Ectodermal cell (in vitro differentiated cells): ENCODE measurements around the gene GNAI2.

Experiments
- H3K27ac ChIP-seq: 2 replicates; pipeline ENCODE4 v1.7.0; 2013; ENCODE audit warnings: mild to moderate bottlenecking, low read depth, low read length; ENCODE audit not compliant: insufficient read depth, poor library complexity, severe bottlenecking
- H3K27me3 ChIP-seq: 2 replicates; pipeline ENCODE4 v1.7.0; 2013; ENCODE audit warnings: mild to moderate bottlenecking, low read length; ENCODE audit not compliant: insufficient read depth, control insufficient read depth, poor library complexity, severe bottlenecking
- H3K36me3 ChIP-seq: one replicate; pipeline ENCODE4 v1.7.0; 2013; ENCODE audit warnings: low read length; ENCODE audit not compliant: control insufficient read depth, insufficient read depth
- H3K4me1 ChIP-seq: one replicate; pipeline ENCODE4 v1.7.0; 2013; ENCODE audit warnings: low read length; ENCODE audit not compliant: control insufficient read depth, insufficient read depth
- H3K4me3 ChIP-seq: 2 replicates; pipeline ENCODE4 v1.7.0; 2013; ENCODE audit warnings: low read depth, low read length, control low read depth; ENCODE audit not compliant: insufficient read depth
- H3K9me3 ChIP-seq: 2 replicates; pipeline ENCODE4 v1.7.0; 2013; ENCODE audit warnings: mild to moderate bottlenecking, low read length, moderate library complexity; ENCODE audit not compliant: control insufficient read depth
- WGBS, 2 experiments: methylation state at CpG; one replicate each; pipeline ENCODE4 v1.1.7; 2013; ENCODE audit warnings: missing lambda C conversion rate in 2 of 2; 5-methylcytosine and 5-hydroxymethylcytosine counted together

GNAI2 gene

GRCh38 chr3:50194128-50194902 is 41.7 kb upstream of the GNAI2 start:
- WGBS, 2 experiments, result 51 to 52% methylated on average over 70 of the region's 70 CpGs

GRCh38 chr3:50194903-50195500 is 41.0 kb upstream of the GNAI2 start:
- Histone ChIP-seq H3K36me3 (no peaks in the 10 kb centered on the region), H3K4me3 (no peak overlapping the region), H3K27me3 (peaks cover 8% of the 10 kb centered on the region), H3K27ac (no peak overlapping the region), H3K4me1 (peaks cover 7% of the 10 kb centered on the region), H3K9me3 (no peaks in the 10 kb centered on the region)
- WGBS, 2 experiments, result 79 to 85% methylated on average over 14 of the region's 14 CpGs

More at GRCh38 chr3:50194128-50194902, 41.7 kb upstream of the GNAI2 start:
- Histone ChIP-seq H3K4me3 (no peak overlapping the region), H3K27ac (no peak overlapping the region), H3K27me3 (peaks cover 8% of the 10 kb centered on the region), H3K4me1 (peaks cover 7% of the 10 kb centered on the region), H3K9me3 (no peaks in the 10 kb centered on the region), H3K36me3 (no peaks in the 10 kb centered on the region)

GRCh38 chr3:50195501-50196252 is 40.3 kb upstream of the GNAI2 start:
- H3K36me3 ChIP-seq, result no peaks in the 10 kb centered on the region
- H3K4me1 ChIP-seq, result peaks cover 7% of the 10 kb centered on the region
- H3K27ac ChIP-seq, result no peak overlapping the region
- 72 to 75% methylated on average over 4 of the region's 4 CpGs for WGBS, 2 experiments
- no peaks in the 10 kb centered on the region for H3K9me3 ChIP-seq
- no peak overlapping the region for H3K4me3 ChIP-seq
- peaks cover 8% of the 10 kb centered on the region for H3K27me3 ChIP-seq

- H3K27me3 ChIP-seq, result peaks cover 8% of the 10 kb centered on the region
Observed at GRCh38 chr3:50196253-50196801, 39.7 kb upstream of the GNAI2 start.

GRCh38 chr3:50201573-50202315 is 34.3 kb upstream of the GNAI2 start:
- 85 to 86% methylated on average over 10 of the region's 10 CpGs for WGBS, 2 experiments
- no peaks in the 10 kb centered on the region for H3K9me3 ChIP-seq
- peaks cover 23% of the 10 kb centered on the region for H3K27me3 ChIP-seq
- no peak overlapping the region for H3K4me3 ChIP-seq
- H3K4me1 ChIP-seq, result peaks cover 31% of the 10 kb centered on the region
- no peak overlapping the region for H3K27ac ChIP-seq
- no peaks in the 10 kb centered on the region for H3K36me3 ChIP-seq

More at GRCh38 chr3:50196253-50196801, 39.7 kb upstream of the GNAI2 start:
- Histone ChIP-seq H3K9me3 (no peaks in the 10 kb centered on the region), H3K36me3 (no peaks in the 10 kb centered on the region), H3K4me3 (no peak overlapping the region), H3K4me1 (peaks cover 1% of the 10 kb centered on the region), H3K27ac (no peak overlapping the region)
- WGBS, 2 experiments, result 90 to 92% methylated on average over 6 of the region's 6 CpGs

- Histone ChIP-seq H3K27me3 (peaks cover 30% of the 10 kb centered on the region), H3K27ac (no peak overlapping the region), H3K4me1 (peaks cover 31% of the 10 kb centered on the region), H3K9me3 (no peaks in the 10 kb centered on the region), H3K4me3 (no peak overlapping the region), H3K36me3 (no peaks in the 10 kb centered on the region)
- 89 to 90% methylated on average over 16 of the region's 16 CpGs for whole genome bisulfite sequencing, 2 experiments
Observed at GRCh38 chr3:50202353-50203112, 33.5 kb upstream of the GNAI2 start.

- H3K9me3 ChIP-seq, result no peaks in the 10 kb centered on the region
- H3K27me3 ChIP-seq, result peaks cover 31% of the 10 kb centered on the region
Observed at GRCh38 chr3:50203113-50203808, 32.7 kb upstream of the GNAI2 start.

GRCh38 chr3:50203809-50204803 is 31.9 kb upstream of the GNAI2 start:
- 81 to 83% methylated on average over 12 of the region's 12 CpGs for WGBS, 2 experiments
- no peaks in the 10 kb centered on the region for H3K36me3 ChIP-seq
- no peak overlapping the region for H3K27ac ChIP-seq
- no peaks in the 10 kb centered on the region for H3K9me3 ChIP-seq
- H3K4me3 ChIP-seq, result no peak overlapping the region
- H3K27me3 ChIP-seq, result peaks cover 31% of the 10 kb centered on the region
- H3K4me1 ChIP-seq, result peaks cover 31% of the 10 kb centered on the region

More at GRCh38 chr3:50203113-50203808, 32.7 kb upstream of the GNAI2 start:
- Histone ChIP-seq H3K4me3 (no peak overlapping the region), H3K36me3 (no peaks in the 10 kb centered on the region), H3K4me1 (peaks cover 31% of the 10 kb centered on the region), H3K27ac (no peak overlapping the region)
- WGBS, 2 experiments, result 88 to 91% methylated on average over 9 of the region's 9 CpGs
